ENCODE measurements around the gene KDM7A. TPM values are rescaled to one million over a fixed set of nuclear protein-coding genes. Genes with fewer than 3 reads are reported as not detected.

Gene KDM7A
- total RNA-seq, 1 donor from 2014 or later, result 25.4 TPM

GRCh38 chr7:140059273-140060242 is 117.2 kb downstream of the KDM7A start:
- Mint-ChIP-seq H3K4me1 (ENCODE audit: low read depth, unreplicated experiment) (no peaks in the 10 kb centered on the region), H3K27me3 (ENCODE audit: unreplicated experiment) (peaks cover 9% of the 10 kb centered on the region), H3K27ac (ENCODE audit: unreplicated experiment) (no peak overlapping the region), H3K36me3 (ENCODE audit: unreplicated experiment) (no peaks in the 10 kb centered on the region), H3K9me3 (ENCODE audit: unreplicated experiment) (no peaks in the 10 kb centered on the region), H3K4me3 (ENCODE audit: unreplicated experiment) (no peak overlapping the region)
- DNase-seq, result no peak
- no peak for TF ChIP-seq CTCF (IDR thresholded peaks at IDR 0.05; ENCODE audit: partially characterized antibody, unreplicated experiment)

- no peaks in the 10 kb centered on the region for H3K36me3 Mint-ChIP-seq (ENCODE audit: unreplicated experiment)
- no peak for DNase-seq
- no peaks in the 10 kb centered on the region for H3K4me1 Mint-ChIP-seq (ENCODE audit: low read depth, unreplicated experiment)
- no peaks in the 10 kb centered on the region for H3K9me3 Mint-ChIP-seq (ENCODE audit: unreplicated experiment)
- H3K27ac Mint-ChIP-seq (ENCODE audit: unreplicated experiment), result no peak overlapping the region
- peaks cover 9% of the 10 kb centered on the region for H3K27me3 Mint-ChIP-seq (ENCODE audit: unreplicated experiment)
- no peak overlapping the region for H3K4me3 Mint-ChIP-seq (ENCODE audit: unreplicated experiment)
- TF ChIP-seq CTCF (IDR thresholded peaks at IDR 0.05; ENCODE audit: partially characterized antibody, unreplicated experiment), result no peak
Observed at GRCh38 chr7:140058517-140058916, 118.3 kb downstream of the KDM7A start.

GRCh38 chr7:140057143-140057535 is 119.6 kb downstream of the KDM7A start:
- H3K4me1 Mint-ChIP-seq (ENCODE audit: low read depth, unreplicated experiment), result no peaks in the 10 kb centered on the region

GRCh38 chr7:140056431-140057142 is 120.2 kb downstream of the KDM7A start:
- Mint-ChIP-seq H3K4me1 (ENCODE audit: low read depth, unreplicated experiment) (no peaks in the 10 kb centered on the region), H3K27me3 (ENCODE audit: unreplicated experiment) (peaks cover 5% of the 10 kb centered on the region), H3K27ac (ENCODE audit: unreplicated experiment) (no peak overlapping the region), H3K9me3 (ENCODE audit: unreplicated experiment) (no peaks in the 10 kb centered on the region), H3K36me3 (ENCODE audit: unreplicated experiment) (no peaks in the 10 kb centered on the region), H3K4me3 (ENCODE audit: unreplicated experiment) (no peak overlapping the region)
- no peak for DNase-seq
- TF ChIP-seq CTCF (IDR thresholded peaks at IDR 0.05; ENCODE audit: partially characterized antibody, unreplicated experiment), result no peak

More at GRCh38 chr7:140057143-140057535, 119.6 kb downstream of the KDM7A start:
- Mint-ChIP-seq H3K27me3 (ENCODE audit: unreplicated experiment) (peaks cover 5% of the 10 kb centered on the region), H3K4me3 (ENCODE audit: unreplicated experiment) (no peak overlapping the region), H3K36me3 (ENCODE audit: unreplicated experiment) (no peaks in the 10 kb centered on the region), H3K27ac (ENCODE audit: unreplicated experiment) (no peak overlapping the region), H3K9me3 (ENCODE audit: unreplicated experiment) (no peaks in the 10 kb centered on the region)
- TF ChIP-seq CTCF (IDR thresholded peaks at IDR 0.05; ENCODE audit: partially characterized antibody, unreplicated experiment), result no peak
- no peak for DNase-seq
